Right renal pelvis (tissue), 4 donors: ENCODE measurements around the gene GEMIN7. TPM values are rescaled to one million over a fixed set of nuclear protein-coding genes. Genes with fewer than 3 reads are reported as not detected.

Source experiments
- DNase-seq, 4 donors: peaks; one replicate each; pipeline ENCODE4 v3.0.0-alpha.2; 2013; ENCODE audit warnings: low read depth in 4 of 4, low spot score in 3 of 4, missing footprints in 1 of 4
- polyA plus RNA-seq, 4 donors: library from polyadenylated mRNA; unstranded; fragments of 120-200 nt; gene quantifications; one replicate each; pipeline ENCODE4 v1.2.1, GENCODE V29; 2013; ENCODE audit not compliant: insufficient read length in 4 of 4

GEMIN7 gene
- polyA plus RNA-seq, 4 donors, result 19.0 to 26.7 (median 21.8) TPM

- DNase-seq, result no peak
These were observed 3.1 kb downstream of the GEMIN7 start for GRCh38 chr19:45082170-45082569.

GRCh38 chr19:45086480-45086879 lies 7.4 kb downstream of the GEMIN7 start:
- no peak for DNase-seq

GRCh38 chr19:45087531-45087930 lies 8.5 kb downstream of the GEMIN7 start:
- DNase-seq, result no peak

GRCh38 chr19:45090034-45090433 lies 11.0 kb downstream of the GEMIN7 start:
- DNase-seq, result no peak

DNA sequence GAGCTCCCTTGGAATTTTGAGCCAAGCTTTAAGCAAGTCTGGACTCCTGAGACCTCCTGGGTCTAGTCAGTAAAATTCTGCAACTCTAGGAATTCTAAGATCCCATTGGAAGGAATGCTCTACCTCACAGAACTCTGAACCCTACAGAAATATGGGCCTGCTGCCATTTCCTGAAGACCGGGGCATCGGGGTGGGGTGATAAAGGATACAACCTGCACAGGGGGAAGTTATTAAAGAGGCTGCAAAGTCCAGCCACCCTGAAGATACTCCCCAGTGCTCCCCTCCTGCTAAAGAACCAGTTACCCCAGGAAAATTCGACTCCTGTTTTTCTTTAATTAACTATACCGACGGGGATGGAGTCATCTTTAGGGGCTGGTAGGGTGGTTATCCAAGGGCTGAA lies 11.5 kb downstream of the GEMIN7 start:
- DNase-seq, result no peak

- peak; percentile 99 for DNase-seq
These were observed 12.2 kb downstream of the GEMIN7 start for GRCh38 chr19:45091031-45091923.

DNA sequence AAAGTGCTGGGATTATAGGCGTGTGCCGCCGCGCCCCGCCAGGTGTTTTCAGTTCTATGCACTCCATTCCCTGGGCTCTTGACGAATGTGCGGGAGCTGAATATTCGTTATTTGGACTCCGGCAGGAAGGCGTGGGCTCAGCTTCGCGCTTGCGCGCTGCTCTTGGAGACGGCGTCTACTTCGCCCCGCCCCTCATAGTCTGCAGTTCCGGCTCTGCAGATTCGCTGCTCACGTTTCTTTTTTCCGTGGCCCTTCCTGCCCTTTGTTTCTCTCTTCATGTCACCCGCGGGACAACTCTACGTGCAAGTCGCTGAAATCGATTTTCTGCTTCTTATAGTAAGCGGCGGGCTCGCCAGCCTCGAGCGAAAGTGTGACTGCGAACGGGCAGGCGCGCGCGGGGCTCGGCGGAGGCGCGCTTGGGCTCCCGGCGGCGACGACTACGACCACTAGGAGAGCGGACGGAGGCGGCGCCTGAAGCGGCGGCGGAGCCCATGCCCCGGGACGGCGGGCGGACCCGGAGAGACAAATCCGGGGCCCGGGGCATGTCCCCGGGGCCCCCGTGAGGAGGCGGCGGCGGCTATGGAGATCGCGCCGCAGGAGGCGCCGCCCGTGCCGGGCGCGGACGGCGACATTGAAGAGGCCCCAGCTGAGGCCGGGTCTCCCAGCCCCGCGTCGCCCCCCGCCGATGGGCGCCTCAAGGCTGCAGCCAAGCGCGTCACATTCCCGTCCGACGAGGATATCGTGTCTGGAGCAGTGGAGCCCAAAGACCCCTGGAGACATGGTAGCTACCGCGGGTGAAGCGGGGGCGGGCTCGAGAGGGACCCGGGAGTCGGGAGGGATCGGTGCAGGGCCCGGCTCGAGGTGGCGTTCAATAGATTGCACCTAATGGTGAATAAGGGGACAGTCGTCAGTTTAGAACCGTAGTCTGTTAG lies 14.0 kb downstream of the GEMIN7 start, which contains the start of gene PPP1R37:
PPP1R37 (plus strand) TSS at position 433 of the 932 bp plus-strand sequence; CDS start at position 580, 147 bp downstream.
- peak; percentile 91 to 96 (median 95) for DNase-seq

DNA sequence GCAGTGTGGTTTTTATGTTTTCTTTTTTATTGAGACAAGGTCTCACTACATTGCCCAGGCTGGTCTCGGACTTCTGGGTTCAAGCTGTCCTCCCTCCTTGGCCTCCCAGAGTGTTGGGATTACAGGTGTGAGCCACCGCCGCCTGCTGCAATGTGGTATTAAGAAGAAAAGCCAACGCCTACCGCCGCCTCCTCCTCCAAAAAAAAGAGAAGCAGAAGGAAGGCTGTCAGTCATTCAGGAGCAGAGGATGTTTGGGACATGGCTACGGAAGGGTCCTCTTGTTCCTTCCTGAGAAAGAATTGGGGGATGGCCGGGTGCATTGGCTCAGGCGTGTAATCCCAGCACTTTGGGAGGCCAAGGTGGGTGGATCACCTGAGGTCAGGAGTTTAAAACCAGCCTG lies 15.1 kb downstream of the GEMIN7 start:
- no peak for DNase-seq

DNA sequence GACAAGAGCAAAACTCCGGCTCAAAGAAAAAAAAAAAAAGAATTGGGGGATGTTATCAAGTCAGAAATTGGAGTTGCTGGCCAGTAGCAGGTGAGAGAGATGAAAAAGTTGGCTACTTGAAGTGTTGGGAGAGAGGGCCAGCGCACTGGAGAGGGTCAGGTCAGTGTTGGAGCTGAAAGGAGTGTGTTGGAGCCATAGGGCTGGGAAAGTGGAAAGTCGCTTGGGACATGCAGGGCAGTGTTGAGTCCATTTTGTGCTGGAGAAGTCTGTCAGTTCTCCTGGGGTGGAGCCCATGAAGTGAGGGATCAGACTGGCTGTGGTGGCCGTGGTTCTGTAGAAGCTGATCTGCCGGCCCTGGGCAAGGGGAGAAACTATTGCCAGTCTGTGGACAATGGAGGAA lies 15.6 kb downstream of the GEMIN7 start:
- DNase-seq, result no peak

- no peak for DNase-seq
These were observed 16.7 kb downstream of the GEMIN7 start for GRCh38 chr19:45095496-45096413.

DNA sequence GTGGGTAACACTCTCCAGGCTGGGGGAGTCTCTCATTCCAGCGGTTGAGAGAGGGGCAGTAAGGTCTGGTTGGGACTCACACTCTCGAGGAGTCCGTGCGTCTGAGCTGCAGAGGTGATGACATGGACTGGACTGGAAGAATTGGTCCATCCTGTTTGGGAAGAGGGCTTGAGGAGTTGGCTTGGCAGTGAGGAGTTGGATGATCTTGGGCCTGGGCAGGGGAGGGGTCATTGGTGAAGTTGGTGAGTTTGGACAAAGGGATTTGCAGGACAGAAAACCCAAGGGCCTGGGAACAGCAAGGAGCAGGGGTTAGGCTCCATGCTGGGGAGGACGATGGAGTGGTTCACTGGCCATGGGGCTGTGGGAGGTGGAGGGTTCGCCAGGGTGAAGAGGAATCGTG lies 17.6 kb downstream of the GEMIN7 start:
- no peak for DNase-seq

DNA sequence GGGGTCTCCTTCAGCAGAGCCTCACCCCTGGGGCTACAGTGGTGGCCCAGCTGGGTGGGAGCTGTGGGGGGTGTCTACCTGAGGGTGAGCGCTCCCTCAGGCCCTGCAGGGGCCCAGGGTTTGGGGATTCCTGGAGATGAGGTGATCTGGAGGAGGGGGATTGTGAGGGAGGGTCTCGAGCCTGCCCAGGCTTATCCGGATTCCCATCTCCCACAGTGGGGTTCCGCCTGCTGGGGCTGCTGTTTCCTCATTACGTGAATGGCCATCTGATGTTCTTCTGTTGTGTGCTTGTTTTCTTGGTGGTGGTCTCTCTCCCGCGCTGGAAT lies 18.4 kb downstream of the GEMIN7 start:
- DNase-seq, result no peak

DNA sequence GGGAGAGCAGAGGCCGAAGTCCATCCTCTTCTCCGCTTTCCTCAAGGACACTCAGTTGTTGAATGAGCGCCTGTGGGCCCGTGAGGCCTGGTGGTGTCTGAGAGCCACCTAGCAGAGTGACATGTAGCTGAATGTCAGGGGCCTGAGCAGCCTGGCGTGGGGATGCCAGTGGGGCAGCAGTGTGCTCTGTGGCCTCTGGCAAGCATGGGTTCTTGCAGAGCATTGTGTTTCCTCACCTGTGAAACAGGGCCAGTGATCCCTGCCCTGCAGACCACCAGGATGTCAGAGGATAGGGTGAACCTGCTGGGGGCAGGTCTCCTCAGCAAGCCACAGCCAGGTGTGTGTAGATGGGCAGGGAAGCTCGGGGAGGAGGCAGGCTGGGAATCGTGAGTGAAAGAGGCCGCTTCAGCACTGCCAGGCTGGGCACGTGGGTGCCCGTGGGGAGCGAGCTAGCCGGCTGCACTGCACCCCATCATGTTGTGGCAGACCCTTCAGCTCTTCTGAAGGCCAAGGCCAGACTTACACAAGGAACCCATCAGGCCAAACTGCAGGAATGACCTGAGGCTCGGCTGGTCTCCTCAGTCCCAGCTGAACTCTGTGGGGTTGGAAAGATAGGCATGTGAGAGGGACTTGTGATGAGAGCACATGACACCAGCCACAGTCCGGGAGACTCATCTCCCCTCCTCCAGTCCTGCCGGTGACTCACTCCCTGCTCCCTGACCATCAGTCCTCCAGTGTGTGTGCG lies 18.9 kb downstream of the GEMIN7 start:
- no peak for DNase-seq

DNA sequence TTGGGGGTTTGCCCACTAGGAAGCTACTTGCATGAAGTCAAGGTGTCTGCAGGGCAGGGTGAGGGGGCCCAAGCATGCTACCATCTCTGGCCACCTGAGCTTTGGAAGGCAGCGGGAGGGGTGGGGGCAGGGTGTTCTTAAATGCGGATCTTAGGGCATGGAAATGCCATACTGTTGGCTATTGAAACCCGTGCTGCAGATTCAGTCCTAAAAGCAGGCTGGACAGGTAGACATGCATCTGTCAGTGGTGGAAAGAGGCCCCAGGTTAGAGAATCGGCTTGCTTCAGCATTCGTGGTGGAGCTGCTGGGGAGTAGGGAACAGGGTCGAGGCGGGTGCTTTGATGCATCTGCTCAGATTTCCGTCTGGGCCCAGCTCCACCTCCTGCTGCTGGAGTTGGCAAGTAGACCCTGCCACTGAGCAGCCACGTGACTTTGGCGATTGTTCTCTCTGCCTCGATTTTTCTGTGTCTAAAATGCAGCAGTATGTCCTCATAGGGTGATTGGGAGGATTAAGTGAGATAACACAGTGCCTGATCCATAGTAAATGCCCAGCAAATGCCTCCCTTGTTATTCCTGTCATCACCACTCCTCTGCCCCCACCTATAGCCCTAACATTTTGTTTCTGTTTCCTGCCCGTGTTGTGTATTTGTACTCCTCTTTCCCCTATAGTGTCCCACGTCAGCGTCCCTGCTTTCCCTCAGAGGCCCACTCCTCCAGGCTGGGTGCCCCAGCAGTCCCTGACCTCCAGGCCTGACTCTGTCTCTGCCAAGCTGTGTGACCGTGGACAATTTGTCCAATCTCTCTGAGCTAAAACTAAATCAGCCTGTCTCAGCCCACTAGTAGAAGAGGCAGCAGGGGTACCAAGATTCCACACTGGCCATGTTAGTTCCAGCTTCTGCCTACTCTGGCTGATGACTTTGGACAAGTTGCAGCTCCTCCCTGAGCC lies 19.7 kb downstream of the GEMIN7 start:
- no peak for DNase-seq

GRCh38 chr19:45099467-45100191 lies 20.6 kb downstream of the GEMIN7 start:
- no peak for DNase-seq

DNA sequence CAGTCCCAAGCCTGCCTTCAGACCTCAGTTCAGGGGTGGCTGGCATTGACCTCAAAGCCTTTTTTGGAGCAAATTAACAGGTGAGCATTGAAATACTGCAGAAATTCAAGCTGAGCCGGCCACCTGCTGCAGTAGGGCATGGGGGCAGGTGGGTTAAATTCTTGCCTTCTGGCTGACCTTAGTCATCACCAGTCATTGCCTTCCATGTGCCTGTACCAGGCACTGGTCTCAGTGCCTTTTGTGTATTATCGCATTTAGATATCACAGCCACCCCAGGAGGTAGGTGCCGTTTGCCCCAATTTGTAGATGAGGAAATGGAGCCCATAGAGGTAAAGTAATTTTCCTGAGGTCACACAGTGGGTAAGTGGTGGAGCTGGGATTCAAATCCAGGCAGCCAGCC lies 21.1 kb downstream of the GEMIN7 start:
- DNase-seq, result no peak

DNA sequence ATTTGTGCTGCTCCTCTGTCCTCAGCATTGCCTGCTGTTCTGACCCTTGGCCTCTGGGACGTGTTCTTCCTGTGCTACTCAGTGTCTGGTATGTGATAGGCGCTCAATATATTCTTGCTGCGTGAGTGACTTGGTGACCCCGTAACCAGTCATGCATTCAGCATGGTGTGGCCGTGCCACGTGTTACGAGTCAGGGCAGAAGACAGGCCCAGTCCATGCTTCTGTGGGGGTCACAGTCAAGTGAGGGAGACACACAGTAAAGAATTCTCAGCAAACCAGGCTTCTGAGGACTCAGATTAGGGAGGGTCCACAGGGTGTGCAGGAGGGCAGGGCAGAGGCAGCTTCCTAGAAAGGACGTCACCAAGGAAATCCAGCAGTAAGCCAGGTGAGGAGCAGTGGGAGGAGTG lies 21.8 kb downstream of the GEMIN7 start:
- no peak for DNase-seq

- DNase-seq, result no peak
These were observed 22.7 kb downstream of the GEMIN7 start for GRCh38 chr19:45101806-45102205.
